ENCODE measurements around the gene CMPK1.

DNA sequence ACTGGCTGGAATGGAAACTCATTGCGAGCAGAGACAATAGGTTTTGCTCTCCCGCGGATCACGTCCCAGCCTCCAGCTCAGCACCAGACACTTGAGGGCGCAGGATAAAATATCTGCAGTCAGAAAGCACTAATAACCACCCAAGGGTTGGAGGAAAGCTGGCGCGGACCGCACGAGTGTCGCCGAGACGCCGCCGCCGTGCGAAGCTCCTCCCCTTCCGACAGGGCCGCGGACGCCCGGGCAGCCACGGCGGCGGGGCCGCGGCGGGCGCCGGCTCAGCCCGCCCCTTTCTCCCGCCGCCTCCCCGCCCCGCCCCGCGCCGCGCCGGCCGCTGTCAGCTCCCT is at the start of gene CMPK1:
- TF ChIP-seq EZH2 (IDR thresholded peaks at IDR 0.05; ENCODE audit: insufficient read depth, poor library complexity, severe bottlenecking) (no peak), EZH2phosphoT487 (IDR thresholded peaks at IDR 0.05; ENCODE audit: insufficient read depth, low read depth) (no peak)
